GM12878 (cell line): Measurements from ENCODE around the gene UBE2L5. TPM values are rescaled to one million over a fixed set of nuclear protein-coding genes. Genes with fewer than 3 reads are reported as not detected.

Experiments
- ATAC-seq: fragments of 200-7000 bp; cut with Tn5 transposase; 3 replicates; pipeline ENCODE4 v1.9.1; 2020; ENCODE audit warnings: mild to moderate bottlenecking, moderate library complexity
- BruUV-seq: library from RNA; stranded (reverse); fragments of 400-500 nt; replicated peaks from 2 replicates; lab custom pipeline; 2021; lab: Mats Ljungman, UMichigan
- CTCF ChIA-PET: fragments of 300-600 bp; sonication (Branson Sonifier 250); formaldehyde crosslinking; extraction: SDS; loops from one replicate; lab custom pipeline; 2021; ENCODE audit warnings: inconsistent platforms; lab: Yijun Ruan, JAX
- POLR2A ChIA-PET: fragments of 350-600 bp; formaldehyde crosslinking; extraction: SDS; loops from one replicate; lab custom pipeline; 2021; ENCODE audit warnings: inconsistent platforms; lab: Charles Lee
- RAD21 ChIA-PET: fragments of 300-600 bp; sonication (Branson Sonifier 250); formaldehyde crosslinking; loops from one replicate; lab custom pipeline; 2023; ENCODE audit warnings: antibody characterized with exemption; ENCODE audit not compliant: unreplicated experiment; lab: Charles Lee
- SMC1A ChIA-PET: fragments of 300-600 bp; sonication (Branson Sonifier 250); formaldehyde crosslinking; loops from one replicate; lab custom pipeline; 2023; ENCODE audit not compliant: unreplicated experiment, uncharacterized antibody; lab: Charles Lee
- DNase-seq: peaks from one replicate; pipeline ENCODE4 v3.0.0-alpha.2; 2011; ENCODE audit warnings: low read depth, low spot score
- FAIRE-seq: peaks from 3 replicates; lab custom pipeline; 2011; peaks lifted over from hg19 to GRCh38; lab: Jason Lieb, UNC
- H2AFZ ChIP-seq: 2 replicates; pipeline ENCODE4 v1.6.0; 2011; ENCODE audit warnings: low read depth, low read length, control low read depth; ENCODE audit not compliant: control insufficient read depth
- H3K27ac ChIP-seq: 2 replicates; pipeline ENCODE4 v1.5.1; 2011; ENCODE audit warnings: control low read depth; ENCODE audit not compliant: control insufficient read depth, insufficient read depth
- H3K27me3 ChIP-seq, 2 experiments: replicated peaks in 1 of 2; 2 replicates each; pipeline versions ENCODE4 v1.6.0 to v1.6.1; 2011; ENCODE audit warnings: low read length in 1 of 2; ENCODE audit not compliant: control insufficient read depth in 2 of 2, insufficient read depth in 2 of 2
- H3K36me3 ChIP-seq, 2 experiments: 2 replicates each; pipeline ENCODE4 v1.5.1; 2011; ENCODE audit warnings: low read length in 1 of 2; ENCODE audit not compliant: control insufficient read depth in 2 of 2, insufficient read depth in 2 of 2
- H3K4me1 ChIP-seq: 2 replicates; pipeline ENCODE4 v1.6.1; 2011; ENCODE audit warnings: mild to moderate bottlenecking, low read length, moderate library complexity, mixed read lengths; ENCODE audit not compliant: control insufficient read depth, insufficient read depth
- H3K4me2 ChIP-seq: 2 replicates; pipeline ENCODE4 v1.6.0; 2011; ENCODE audit warnings: control low read depth; ENCODE audit not compliant: control insufficient read depth, insufficient read depth
- H3K4me3 ChIP-seq: fragments of 200-600 bp; sonication (generic); 2 replicates; pipeline ENCODE4 v1.5.1; 2016
- H3K79me2 ChIP-seq: 2 replicates; pipeline ENCODE4 v1.6.0; 2011; ENCODE audit warnings: low read length; ENCODE audit not compliant: control insufficient read depth, insufficient read depth
- H3K9ac ChIP-seq: 2 replicates; pipeline ENCODE4 v1.8.0; 2011; ENCODE audit warnings: low read length, control low read depth, mixed read lengths; ENCODE audit not compliant: control insufficient read depth, insufficient read depth
- H3K9me3 ChIP-seq: replicated peaks from 3 replicates; pipeline ENCODE4 v1.5.1; 2011; ENCODE audit warnings: mild to moderate bottlenecking, low read length; ENCODE audit not compliant: control insufficient read depth, insufficient read depth
- H4K20me1 ChIP-seq: 2 replicates; pipeline ENCODE4 v1.6.0; 2011; ENCODE audit not compliant: control insufficient read depth, insufficient read depth
- JUNB ChIP-seq: IDR thresholded peaks from 2 replicates; pipeline ENCODE4 v1.6.1; 2016; ENCODE audit warnings: antibody characterized with exemption, mild to moderate bottlenecking
- MTA2 ChIP-seq: fragments of 450-650 bp; IDR thresholded peaks from 2 replicates; pipeline ENCODE4 v1.6.1; 2016; ENCODE audit warnings: low read depth, mild to moderate bottlenecking, moderate library complexity
- MXI1 ChIP-seq: fragments of 150-350 bp; IDR thresholded peaks from 2 replicates; pipeline ENCODE4 v1.6.1; 2011; ENCODE audit warnings: low read depth, mild to moderate bottlenecking, inconsistent platforms, low read length, improper control_type of control experiment
- POLR2AphosphoS2 ChIP-seq: IDR thresholded peaks from 2 replicates; pipeline ENCODE4 v1.6.1; 2011; ENCODE audit warnings: low read depth, mild to moderate bottlenecking, low read length, improper control_type of control experiment, moderate library complexity
- WGBS: methylation state at CpG from one replicate; pipeline ENCODE4 v1.1.6; 2016; ENCODE audit warnings: low lambda C conversion rate; ENCODE audit not compliant: insufficient replicate concordance, insufficient coverage; ENCODE audit errors: missing lambda C conversion rate; 5-methylcytosine and 5-hydroxymethylcytosine counted together
- in situ Hi-C: fragments of 300-500 bp; cut with MboI; formaldehyde crosslinking; loops from 9 replicates; pipeline ENCODE4 v1.14.3; 2018; ENCODE audit warnings: mixed read lengths
- intact Hi-C: fragments of 100-400 bp; cut with micrococcal nuclease; formaldehyde crosslinking; loops from one replicate; pipeline ENCODE4 v1.14.2; 2022; ENCODE audit not compliant: unreplicated experiment
- polyA plus RNA-seq, 11 experiments: library from polyadenylated mRNA; depleted of rRNA in 4 of 11; unstranded in 6 of 11; stranded (reverse) in 5 of 11; fragments of >200 nt; fragmentation: Nextera tagmentation in 4 of 11; fragmentation: Illumina TruSeq in 1 of 11; extraction: Ambion mirVana in 4 of 11; extraction: Trizol in 1 of 11; gene quantifications; 1 replicate in 1 of 11; 2 replicates in 10 of 11; pipeline versions ENCODE4 v1.2.1 to v1.2.3, GENCODE V29; 2011 to 2016; ENCODE audit warnings: inconsistent platforms in 2 of 11, missing spikeins in 2 of 11, low read depth in 1 of 11
- total RNA-seq, 4 experiments: library from RNA; depleted of rRNA in 3 of 4; stranded (reverse); fragments of >200 nt in 3 of 4; fragmentation: Illumina TruSeq in 1 of 4; extraction: Trizol in 1 of 4; gene quantifications; 2 replicates each; pipeline versions ENCODE4 v1.2.1 to v1.2.3, GENCODE V29; 2013 to 2021
- TF ChIP-seq, protein P1 (sequence below): IDR thresholded peaks from 2 replicates; pipeline ENCODE4 v1.6.1; 2012; ENCODE audit warnings: low read depth, low read length, improper control_type of control experiment
- TF ChIP-seq, protein P2 (sequence below): fragments of 450-650 bp; formaldehyde crosslinking; IDR thresholded peaks from 2 replicates; pipeline ENCODE4 v1.5.0; 2022; ENCODE audit warnings: mild to moderate bottlenecking, missing genetic modification characterization

Gene UBE2L5
- total and polyA plus RNA-seq, 10 of the 15 experiments (the other 5 are each of a cell fraction or from before 2014, with no cell fraction given): 0.03 to 1.1 (median 0.19) TPM; not detected in 2

DNA sequence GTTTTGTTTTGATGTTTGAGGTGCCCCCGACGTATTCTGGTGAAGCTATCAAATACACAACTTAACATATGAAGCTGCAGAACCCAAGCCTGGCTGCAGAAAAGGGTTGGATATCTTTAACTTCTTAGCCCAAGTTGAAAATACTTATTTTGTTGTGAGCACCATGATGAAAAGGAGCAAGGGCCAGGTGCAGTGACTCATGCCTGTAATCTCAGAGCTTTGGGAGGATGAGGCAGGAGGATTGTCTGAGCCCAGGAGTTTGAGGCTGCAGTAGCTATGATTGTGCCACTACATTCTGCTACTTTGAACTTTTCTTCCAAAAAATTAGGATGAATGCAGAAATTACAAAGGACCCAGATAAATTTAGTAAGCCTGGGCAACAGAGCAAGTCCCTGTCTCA, 44.1 kb upstream of the UBE2L5 start:
- DNase-seq (no peak), ATAC-seq (no peak), FAIRE-seq (no peak)
- Histone ChIP-seq H3K79me2 (peaks cover 2% of the 10 kb centered on the region; the same call in 1 of the 2 replicates), H3K4me1 (peaks cover 41% of the 10 kb centered on the region), H3K4me2 (no peak overlapping the region), H3K27me3 (no peaks in the 10 kb centered on the region; a peak in 1 of 4 replicates), H3K36me3 (no peaks in the 10 kb centered on the region), H2AFZ (no peak overlapping the region), H3K4me3 (no peak overlapping the region), H3K9ac (no peak overlapping the region), H3K27ac (no peak overlapping the region), H3K9me3 (no peaks in the 10 kb centered on the region), H4K20me1 (no peaks in the 10 kb centered on the region)
- no TSS peak for BruUV-seq
- in situ Hi-C loops (no loop called here), intact Hi-C loops (no loop called here)
- ChIA-PET POLR2A (interaction anchor here (0.7 to 1.4 kb wide), 3 partner anchors 11 to 88 kb away, joined by 3 to 7 read pairs (median 3); partner anchors contain the start of gene HMGB1), RAD21 (interaction anchor here (1.7 to 3.4 kb wide), 2 partner anchors 17 to 67 kb away, joined by 5 to 16 read pairs; no protein-coding TSS in a partner anchor), SMC1A (interaction anchor here (0.7 to 2.3 kb wide), 6 partner anchors 8 to 84 kb away, joined by 3 to 24 read pairs (median 3); no protein-coding TSS in a partner anchor), CTCF (interaction anchor here (1.3 kb wide), 2 partner anchors 14 to 26 kb away, joined by 3 read pairs; no protein-coding TSS in a partner anchor)
- TF ChIP-seq, protein P1, sequence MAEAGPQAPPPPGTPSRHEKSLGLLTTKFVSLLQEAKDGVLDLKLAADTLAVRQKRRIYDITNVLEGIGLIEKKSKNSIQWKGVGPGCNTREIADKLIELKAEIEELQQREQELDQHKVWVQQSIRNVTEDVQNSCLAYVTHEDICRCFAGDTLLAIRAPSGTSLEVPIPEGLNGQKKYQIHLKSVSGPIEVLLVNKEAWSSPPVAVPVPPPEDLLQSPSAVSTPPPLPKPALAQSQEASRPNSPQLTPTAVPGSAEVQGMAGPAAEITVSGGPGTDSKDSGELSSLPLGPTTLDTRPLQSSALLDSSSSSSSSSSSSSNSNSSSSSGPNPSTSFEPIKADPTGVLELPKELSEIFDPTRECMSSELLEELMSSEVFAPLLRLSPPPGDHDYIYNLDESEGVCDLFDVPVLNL: no peak
- TF ChIP-seq POLR2AphosphoS2 (no peak), MTA2 (no peak), MXI1 (no peak), JUNB (no peak)
- TF ChIP-seq, protein P2, sequence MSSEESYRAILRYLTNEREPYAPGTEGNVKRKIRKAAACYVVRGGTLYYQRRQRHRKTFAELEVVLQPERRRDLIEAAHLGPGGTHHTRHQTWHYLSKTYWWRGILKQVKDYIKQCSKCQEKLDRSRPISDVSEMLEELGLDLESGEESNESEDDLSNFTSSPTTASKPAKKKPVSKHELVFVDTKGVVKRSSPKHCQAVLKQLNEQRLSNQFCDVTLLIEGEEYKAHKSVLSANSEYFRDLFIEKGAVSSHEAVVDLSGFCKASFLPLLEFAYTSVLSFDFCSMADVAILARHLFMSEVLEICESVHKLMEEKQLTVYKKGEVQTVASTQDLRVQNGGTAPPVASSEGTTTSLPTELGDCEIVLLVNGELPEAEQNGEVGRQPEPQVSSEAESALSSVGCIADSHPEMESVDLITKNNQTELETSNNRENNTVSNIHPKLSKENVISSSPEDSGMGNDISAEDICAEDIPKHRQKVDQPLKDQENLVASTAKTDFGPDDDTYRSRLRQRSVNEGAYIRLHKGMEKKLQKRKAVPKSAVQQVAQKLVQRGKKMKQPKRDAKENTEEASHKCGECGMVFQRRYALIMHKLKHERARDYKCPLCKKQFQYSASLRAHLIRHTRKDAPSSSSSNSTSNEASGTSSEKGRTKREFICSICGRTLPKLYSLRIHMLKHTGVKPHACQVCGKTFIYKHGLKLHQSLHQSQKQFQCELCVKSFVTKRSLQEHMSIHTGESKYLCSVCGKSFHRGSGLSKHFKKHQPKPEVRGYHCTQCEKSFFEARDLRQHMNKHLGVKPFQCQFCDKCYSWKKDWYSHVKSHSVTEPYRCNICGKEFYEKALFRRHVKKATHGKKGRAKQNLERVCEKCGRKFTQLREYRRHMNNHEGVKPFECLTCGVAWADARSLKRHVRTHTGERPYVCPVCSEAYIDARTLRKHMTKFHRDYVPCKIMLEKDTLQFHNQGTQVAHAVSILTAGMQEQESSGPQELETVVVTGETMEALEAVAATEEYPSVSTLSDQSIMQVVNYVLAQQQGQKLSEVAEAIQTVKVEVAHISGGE: no peak
- 98% methylated on average over 2 of the region's 2 CpGs for WGBS
